Neural progenitor cell (in vitro differentiated cells): ENCODE results near the gene TMEM98. TPM values are rescaled to one million over a fixed set of nuclear protein-coding genes. Genes with fewer than 3 reads are reported as not detected.

Source experiments
- DNase-seq: peaks from one replicate; pipeline ENCODE4 v3.0.0-alpha.2; 2016; ENCODE audit warnings: low spot score
- H2AFZ ChIP-seq: fragments of 200-600 bp; sonication (generic); replicated peaks from 2 replicates; pipeline ENCODE4 v1.6.1; 2016; ENCODE audit warnings: antibody characterized with exemption
- H3F3A ChIP-seq: fragments of 200-600 bp; sonication (generic); 2 replicates; pipeline ENCODE4 v1.6.1; 2016; ENCODE audit warnings: antibody characterized with exemption, low read depth
- H3K27ac ChIP-seq: fragments of 200-600 bp; sonication (generic); 2 replicates; pipeline ENCODE4 v1.5.1; 2016; ENCODE audit warnings: mild to moderate bottlenecking
- H3K27me3 ChIP-seq: fragments of 200-600 bp; sonication (generic); 2 replicates; pipeline ENCODE4 v1.6.1; 2016; ENCODE audit warnings: mild to moderate bottlenecking, moderate library complexity
- H3K36me3 ChIP-seq: fragments of 200-600 bp; sonication (generic); 2 replicates; pipeline ENCODE4 v1.5.1; 2016
- H3K4me1 ChIP-seq: fragments of 200-600 bp; sonication (generic); 2 replicates; pipeline ENCODE4 v1.6.1; 2016; ENCODE audit warnings: mixed run types
- H3K4me2 ChIP-seq: fragments of 200-600 bp; sonication (generic); 2 replicates; pipeline ENCODE4 v1.6.1; 2016
- H3K4me3 ChIP-seq: fragments of 200-600 bp; sonication (generic); 2 replicates; pipeline ENCODE4 v1.5.1; 2016
- H3K79me2 ChIP-seq: fragments of 200-600 bp; sonication (generic); 2 replicates; pipeline ENCODE4 v1.6.1; 2016; ENCODE audit warnings: low read depth
- H3K9ac ChIP-seq: fragments of 200-600 bp; sonication (generic); 2 replicates; pipeline ENCODE4 v1.6.1; 2016
- H3K9me3 ChIP-seq: fragments of 200-600 bp; sonication (generic); 2 replicates; pipeline ENCODE4 v1.5.1; 2016; ENCODE audit warnings: low read depth
- H4K20me1 ChIP-seq: fragments of 200-600 bp; sonication (generic); 2 replicates; pipeline ENCODE4 v1.6.1; 2016; ENCODE audit warnings: low read depth
- H3K27ac Mint-ChIP-seq: 3 replicates; pipeline ENCODE4 v1.8.0; 2021; ENCODE audit warnings: mixed read lengths
- H3K27me3 Mint-ChIP-seq: 2 replicates; pipeline ENCODE4 v1.8.0; 2022; ENCODE audit warnings: low read depth, mild to moderate bottlenecking, inconsistent platforms, moderate library complexity, mixed read lengths; ENCODE audit not compliant: insufficient read depth
- H3K36me3 Mint-ChIP-seq: 3 replicates; pipeline ENCODE4 v1.8.0; 2021; ENCODE audit warnings: mixed read lengths
- H3K4me1 Mint-ChIP-seq: 3 replicates; pipeline ENCODE4 v1.8.0; 2021; ENCODE audit warnings: mixed read lengths
- H3K4me3 Mint-ChIP-seq: 3 replicates; pipeline ENCODE4 v1.8.0; 2021; ENCODE audit warnings: mild to moderate bottlenecking, moderate library complexity, mixed read lengths
- H3K9me3 Mint-ChIP-seq: 3 replicates; pipeline ENCODE4 v1.8.0; 2020; ENCODE audit warnings: mixed read lengths
- CTCF ChIP-seq: fragments of 200-600 bp; sonication (generic); IDR thresholded peaks from 2 replicates; pipeline ENCODE4 v1.5.1; 2017; ENCODE audit warnings: antibody characterized with exemption, mild to moderate bottlenecking
- EZH2 ChIP-seq: fragments of 200-600 bp; sonication (generic); IDR thresholded peaks from 2 replicates; pipeline ENCODE4 v1.6.1; 2017; ENCODE audit warnings: antibody characterized with exemption, mild to moderate bottlenecking, moderate library complexity
- EZH2phosphoT487 ChIP-seq: fragments of 200-600 bp; sonication (generic); IDR thresholded peaks from 2 replicates; pipeline ENCODE4 v1.6.1; 2017; ENCODE audit warnings: antibody characterized with exemption
- total RNA-seq: library from RNA; depleted of rRNA; stranded (reverse); fragments of >200 nt; gene quantifications from 2 replicates; pipeline ENCODE4 v1.2.3, GENCODE V29; 2015; ENCODE audit warnings: low replicate concordance

TMEM98 gene
- total RNA-seq, 1 donor from 2014 or later: 117 TPM

GRCh38 chr17:32903774-32904673, 23.9 kb upstream of the TMEM98 start:
- no peaks in the 10 kb centered on the region for H3K4me1 ChIP-seq
- H3K4me3 ChIP-seq: no peak overlapping the region
- no peak overlapping the region for H3K4me2 ChIP-seq
- H3F3A ChIP-seq: no peaks in the 10 kb centered on the region
- H2AFZ ChIP-seq: no peak overlapping the region
- no peak overlapping the region for H3K27ac Mint-ChIP-seq
- no peak overlapping the region for H3K9ac ChIP-seq
- no peaks in the 10 kb centered on the region for H3K27me3 ChIP-seq
- DNase-seq: no peak
- no peaks in the 10 kb centered on the region for H3K4me1 Mint-ChIP-seq
- no peaks in the 10 kb centered on the region for H4K20me1 ChIP-seq
- no peak overlapping the region for H3K4me3 Mint-ChIP-seq
- peaks cover 6% of the 10 kb centered on the region for H3K9me3 ChIP-seq
- TF ChIP-seq CTCF (no peak), EZH2phosphoT487 (no peak), EZH2 (no peak)
- H3K27me3 Mint-ChIP-seq: peaks cover 3% of the 10 kb centered on the region
- H3K79me2 ChIP-seq: no peaks in the 10 kb centered on the region
- H3K27ac ChIP-seq: no peak overlapping the region
- peaks cover 2% of the 10 kb centered on the region for H3K9me3 Mint-ChIP-seq
- no peaks in the 10 kb centered on the region for H3K36me3 Mint-ChIP-seq
- no peaks in the 10 kb centered on the region for H3K36me3 ChIP-seq

- Histone ChIP-seq H4K20me1 (no peaks in the 10 kb centered on the region), H3K9ac (no peak overlapping the region), H3F3A (no peaks in the 10 kb centered on the region), H2AFZ (no peak overlapping the region), H3K27me3 (no peaks in the 10 kb centered on the region), H3K4me1 (no peaks in the 10 kb centered on the region), H3K4me3 (no peak overlapping the region), H3K4me2 (no peak overlapping the region), H3K9me3 (peaks cover 6% of the 10 kb centered on the region), H3K27ac (no peak overlapping the region), H3K36me3 (no peaks in the 10 kb centered on the region), H3K79me2 (no peaks in the 10 kb centered on the region)
- DNase-seq: no peak
- TF ChIP-seq CTCF: no peak
- TF ChIP-seq EZH2: no peak
- no peak for TF ChIP-seq EZH2phosphoT487
- Mint-ChIP-seq H3K27ac (no peak overlapping the region), H3K36me3 (no peaks in the 10 kb centered on the region), H3K4me3 (no peak overlapping the region), H3K4me1 (peaks cover 4% of the 10 kb centered on the region), H3K9me3 (peaks cover 2% of the 10 kb centered on the region), H3K27me3 (peaks cover 3% of the 10 kb centered on the region)
Observed at GRCh38 chr17:32904891-32905290, 23.1 kb upstream of the TMEM98 start.

- Mint-ChIP-seq H3K27me3 (peaks cover 3% of the 10 kb centered on the region), H3K9me3 (no peaks in the 10 kb centered on the region), H3K36me3 (no peaks in the 10 kb centered on the region), H3K4me1 (peaks cover 9% of the 10 kb centered on the region), H3K4me3 (no peak overlapping the region), H3K27ac (no peak overlapping the region)
- H3F3A ChIP-seq: no peaks in the 10 kb centered on the region
- no peak overlapping the region for H3K4me3 ChIP-seq
- H3K9ac ChIP-seq: no peak overlapping the region
- no peak for DNase-seq
- H3K27me3 ChIP-seq: no peaks in the 10 kb centered on the region
- no peak overlapping the region for H3K4me2 ChIP-seq
- TF ChIP-seq CTCF (no peak), EZH2phosphoT487 (no peak), EZH2 (no peak)
- no peaks in the 10 kb centered on the region for H3K36me3 ChIP-seq
- no peak overlapping the region for H2AFZ ChIP-seq
- no peaks in the 10 kb centered on the region for H3K4me1 ChIP-seq
- no peaks in the 10 kb centered on the region for H4K20me1 ChIP-seq
- no peaks in the 10 kb centered on the region for H3K9me3 ChIP-seq
- no peaks in the 10 kb centered on the region for H3K79me2 ChIP-seq
- H3K27ac ChIP-seq: no peak overlapping the region
Observed at GRCh38 chr17:32907583-32907982, 20.4 kb upstream of the TMEM98 start.
